GM12878 (cell line): ENCODE data around the gene GAMT. TPM values are rescaled to one million over a fixed set of nuclear protein-coding genes. Genes with fewer than 3 reads are reported as not detected.

ENCODE experiments used
- ATAC-seq: fragments of 200-7000 bp; cut with Tn5 transposase; 3 replicates; pipeline ENCODE4 v1.9.1; 2020; ENCODE audit warnings: mild to moderate bottlenecking, moderate library complexity
- BruUV-seq: library from RNA; stranded (reverse); fragments of 400-500 nt; replicated peaks from 2 replicates; lab custom pipeline; 2021; lab: Mats Ljungman, UMichigan
- CTCF ChIA-PET: fragments of 300-600 bp; sonication (Branson Sonifier 250); formaldehyde crosslinking; extraction: SDS; loops from one replicate; lab custom pipeline; 2021; ENCODE audit warnings: inconsistent platforms; lab: Yijun Ruan, JAX
- POLR2A ChIA-PET: fragments of 350-600 bp; formaldehyde crosslinking; extraction: SDS; loops from one replicate; lab custom pipeline; 2021; ENCODE audit warnings: inconsistent platforms; lab: Charles Lee
- RAD21 ChIA-PET: fragments of 300-600 bp; sonication (Branson Sonifier 250); formaldehyde crosslinking; loops from one replicate; lab custom pipeline; 2023; ENCODE audit warnings: antibody characterized with exemption; ENCODE audit not compliant: unreplicated experiment; lab: Charles Lee
- SMC1A ChIA-PET: fragments of 300-600 bp; sonication (Branson Sonifier 250); formaldehyde crosslinking; loops from one replicate; lab custom pipeline; 2023; ENCODE audit not compliant: unreplicated experiment, uncharacterized antibody; lab: Charles Lee
- DNase-seq: peaks from one replicate; pipeline ENCODE4 v3.0.0-alpha.2; 2011; ENCODE audit warnings: low read depth, low spot score
- FAIRE-seq: peaks from 3 replicates; lab custom pipeline; 2011; peaks lifted over from hg19 to GRCh38; lab: Jason Lieb, UNC
- H2AFZ ChIP-seq: 2 replicates; pipeline ENCODE4 v1.6.0; 2011; ENCODE audit warnings: low read depth, low read length, control low read depth; ENCODE audit not compliant: control insufficient read depth
- H3K27ac ChIP-seq: 2 replicates; pipeline ENCODE4 v1.5.1; 2011; ENCODE audit warnings: control low read depth; ENCODE audit not compliant: control insufficient read depth, insufficient read depth
- H3K27me3 ChIP-seq, 2 experiments: replicated peaks in 1 of 2; 2 replicates each; pipeline versions ENCODE4 v1.6.0 to v1.6.1; 2011; ENCODE audit warnings: low read length in 1 of 2; ENCODE audit not compliant: control insufficient read depth in 2 of 2, insufficient read depth in 2 of 2
- H3K36me3 ChIP-seq, 2 experiments: 2 replicates each; pipeline ENCODE4 v1.5.1; 2011; ENCODE audit warnings: low read length in 1 of 2; ENCODE audit not compliant: control insufficient read depth in 2 of 2, insufficient read depth in 2 of 2
- H3K4me1 ChIP-seq: 2 replicates; pipeline ENCODE4 v1.6.1; 2011; ENCODE audit warnings: mild to moderate bottlenecking, low read length, moderate library complexity, mixed read lengths; ENCODE audit not compliant: control insufficient read depth, insufficient read depth
- H3K4me2 ChIP-seq: 2 replicates; pipeline ENCODE4 v1.6.0; 2011; ENCODE audit warnings: control low read depth; ENCODE audit not compliant: control insufficient read depth, insufficient read depth
- H3K4me3 ChIP-seq: fragments of 200-600 bp; sonication (generic); 2 replicates; pipeline ENCODE4 v1.5.1; 2016
- H3K79me2 ChIP-seq: 2 replicates; pipeline ENCODE4 v1.6.0; 2011; ENCODE audit warnings: low read length; ENCODE audit not compliant: control insufficient read depth, insufficient read depth
- H3K9ac ChIP-seq: 2 replicates; pipeline ENCODE4 v1.8.0; 2011; ENCODE audit warnings: low read length, control low read depth, mixed read lengths; ENCODE audit not compliant: control insufficient read depth, insufficient read depth
- H3K9me3 ChIP-seq: replicated peaks from 3 replicates; pipeline ENCODE4 v1.5.1; 2011; ENCODE audit warnings: mild to moderate bottlenecking, low read length; ENCODE audit not compliant: control insufficient read depth, insufficient read depth
- H4K20me1 ChIP-seq: 2 replicates; pipeline ENCODE4 v1.6.0; 2011; ENCODE audit not compliant: control insufficient read depth, insufficient read depth
- CBX3 ChIP-seq: fragments of 200-600 bp; sonication (generic); IDR thresholded peaks from 2 replicates; pipeline ENCODE4 v1.6.1; 2016; ENCODE audit warnings: low read depth, borderline replicate concordance
- FOXM1 ChIP-seq: IDR thresholded peaks from 2 replicates; pipeline ENCODE4 v1.6.1; 2012; ENCODE audit warnings: low read depth, mild to moderate bottlenecking, inconsistent platforms, low read length, moderate library complexity
- HDAC2 ChIP-seq: fragments of 200-600 bp; sonication (generic); IDR thresholded peaks from 2 replicates; pipeline ENCODE4 v1.6.1; 2017
- NRF1 ChIP-seq: conservative IDR thresholded peaks from 2 replicates; pipeline ENCODE4 v1.6.1; 2011; ENCODE audit warnings: mild to moderate bottlenecking, low read depth, low read length, improper control_type of control experiment
- SMARCA5 ChIP-seq: fragments of 450-650 bp; IDR thresholded peaks from 2 replicates; pipeline ENCODE4 v1.6.1; 2017; ENCODE audit warnings: mild to moderate bottlenecking
- TAF1 ChIP-seq: IDR thresholded peaks from 2 replicates; pipeline ENCODE4 v1.6.1; 2011; ENCODE audit warnings: mild to moderate bottlenecking, low read depth, low read length, borderline replicate concordance
- TCF12 ChIP-seq: IDR thresholded peaks from 2 replicates; pipeline ENCODE4 v1.6.1; 2011; ENCODE audit warnings: low read depth, mild to moderate bottlenecking, low read length
- ZNF274 ChIP-seq: IDR thresholded peaks from one replicate; pipeline ENCODE4 v1.8.0; 2011; ENCODE audit not compliant: insufficient read length, insufficient read depth
- ZZZ3 ChIP-seq: IDR thresholded peaks from 2 replicates; pipeline ENCODE4 v1.6.1; 2011; ENCODE audit warnings: low read depth; ENCODE audit not compliant: control insufficient read depth, insufficient read length
- WGBS: methylation state at CpG from one replicate; pipeline ENCODE4 v1.1.6; 2016; ENCODE audit warnings: low lambda C conversion rate; ENCODE audit not compliant: insufficient replicate concordance, insufficient coverage; ENCODE audit errors: missing lambda C conversion rate; 5-methylcytosine and 5-hydroxymethylcytosine counted together
- in situ Hi-C: fragments of 300-500 bp; cut with MboI; formaldehyde crosslinking; loops from 9 replicates; pipeline ENCODE4 v1.14.3; 2018; ENCODE audit warnings: mixed read lengths
- intact Hi-C: fragments of 100-400 bp; cut with micrococcal nuclease; formaldehyde crosslinking; loops from one replicate; pipeline ENCODE4 v1.14.2; 2022; ENCODE audit not compliant: unreplicated experiment
- polyA plus RNA-seq, 11 experiments: library from polyadenylated mRNA; depleted of rRNA in 4 of 11; unstranded in 6 of 11; stranded (reverse) in 5 of 11; fragments of >200 nt; fragmentation: Nextera tagmentation in 4 of 11; fragmentation: Illumina TruSeq in 1 of 11; extraction: Ambion mirVana in 4 of 11; extraction: Trizol in 1 of 11; gene quantifications; 1 replicate in 1 of 11; 2 replicates in 10 of 11; pipeline versions ENCODE4 v1.2.1 to v1.2.3, GENCODE V29; 2011 to 2016; ENCODE audit warnings: inconsistent platforms in 2 of 11, missing spikeins in 2 of 11, low read depth in 1 of 11
- total RNA-seq, 4 experiments: library from RNA; depleted of rRNA in 3 of 4; stranded (reverse); fragments of >200 nt in 3 of 4; fragmentation: Illumina TruSeq in 1 of 4; extraction: Trizol in 1 of 4; gene quantifications; 2 replicates each; pipeline versions ENCODE4 v1.2.1 to v1.2.3, GENCODE V29; 2013 to 2021
- TF ChIP-seq, protein P1 (sequence below): fragments of 450-650 bp; IDR thresholded peaks from 2 replicates; pipeline ENCODE4 v1.6.1; 2017; ENCODE audit warnings: mild to moderate bottlenecking, moderate library complexity
- TF ChIP-seq, protein P2 (sequence below): fragments of 450-650 bp; conservative IDR thresholded peaks from 2 replicates; pipeline ENCODE4 v1.6.1; 2017; ENCODE audit warnings: mild to moderate bottlenecking, moderate library complexity

The GAMT gene
- total and polyA plus RNA-seq, 10 of the 15 experiments (the other 5 are each of a cell fraction or from before 2014, with no cell fraction given), result 1.6 to 131 (median 38.8) TPM

DNA sequence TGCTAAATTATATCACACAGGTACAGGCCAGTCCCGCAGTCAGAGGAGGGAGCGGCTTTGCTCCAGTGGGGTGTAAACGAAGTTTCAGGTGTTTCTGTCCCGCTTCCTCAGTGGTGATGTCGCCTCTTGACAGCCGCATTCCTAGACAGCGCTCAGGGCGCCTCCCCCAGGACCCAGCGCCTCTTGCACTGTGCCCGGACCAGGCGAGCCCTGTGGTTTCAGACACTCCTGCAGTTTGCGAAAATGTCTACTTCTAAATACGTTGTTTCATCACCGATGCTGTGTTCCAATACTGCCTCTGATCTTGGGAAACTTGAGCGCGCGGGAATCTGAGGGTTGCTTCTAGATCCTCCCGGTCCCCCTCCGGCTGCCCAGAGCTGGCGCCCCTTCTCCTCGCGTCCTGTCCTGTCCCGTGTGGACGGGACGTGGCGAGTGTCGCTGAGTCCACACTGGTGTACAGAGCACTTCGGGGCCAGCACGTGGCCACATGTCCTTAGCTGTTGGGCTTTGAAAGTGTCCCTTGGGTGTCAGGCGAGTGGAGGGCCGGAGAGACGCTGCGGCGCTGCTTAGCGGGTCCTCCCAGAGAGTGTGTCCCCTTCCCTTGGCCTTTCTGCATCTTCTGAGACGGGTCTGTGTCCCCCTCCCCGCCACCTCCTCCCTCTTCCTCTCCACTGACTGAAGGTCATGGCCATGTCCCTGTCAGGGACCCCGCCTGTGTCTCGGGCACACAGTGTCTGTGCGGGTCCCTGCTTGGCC is 22.3 kb upstream of the GAMT start (continued):
- TF ChIP-seq, protein P1, sequence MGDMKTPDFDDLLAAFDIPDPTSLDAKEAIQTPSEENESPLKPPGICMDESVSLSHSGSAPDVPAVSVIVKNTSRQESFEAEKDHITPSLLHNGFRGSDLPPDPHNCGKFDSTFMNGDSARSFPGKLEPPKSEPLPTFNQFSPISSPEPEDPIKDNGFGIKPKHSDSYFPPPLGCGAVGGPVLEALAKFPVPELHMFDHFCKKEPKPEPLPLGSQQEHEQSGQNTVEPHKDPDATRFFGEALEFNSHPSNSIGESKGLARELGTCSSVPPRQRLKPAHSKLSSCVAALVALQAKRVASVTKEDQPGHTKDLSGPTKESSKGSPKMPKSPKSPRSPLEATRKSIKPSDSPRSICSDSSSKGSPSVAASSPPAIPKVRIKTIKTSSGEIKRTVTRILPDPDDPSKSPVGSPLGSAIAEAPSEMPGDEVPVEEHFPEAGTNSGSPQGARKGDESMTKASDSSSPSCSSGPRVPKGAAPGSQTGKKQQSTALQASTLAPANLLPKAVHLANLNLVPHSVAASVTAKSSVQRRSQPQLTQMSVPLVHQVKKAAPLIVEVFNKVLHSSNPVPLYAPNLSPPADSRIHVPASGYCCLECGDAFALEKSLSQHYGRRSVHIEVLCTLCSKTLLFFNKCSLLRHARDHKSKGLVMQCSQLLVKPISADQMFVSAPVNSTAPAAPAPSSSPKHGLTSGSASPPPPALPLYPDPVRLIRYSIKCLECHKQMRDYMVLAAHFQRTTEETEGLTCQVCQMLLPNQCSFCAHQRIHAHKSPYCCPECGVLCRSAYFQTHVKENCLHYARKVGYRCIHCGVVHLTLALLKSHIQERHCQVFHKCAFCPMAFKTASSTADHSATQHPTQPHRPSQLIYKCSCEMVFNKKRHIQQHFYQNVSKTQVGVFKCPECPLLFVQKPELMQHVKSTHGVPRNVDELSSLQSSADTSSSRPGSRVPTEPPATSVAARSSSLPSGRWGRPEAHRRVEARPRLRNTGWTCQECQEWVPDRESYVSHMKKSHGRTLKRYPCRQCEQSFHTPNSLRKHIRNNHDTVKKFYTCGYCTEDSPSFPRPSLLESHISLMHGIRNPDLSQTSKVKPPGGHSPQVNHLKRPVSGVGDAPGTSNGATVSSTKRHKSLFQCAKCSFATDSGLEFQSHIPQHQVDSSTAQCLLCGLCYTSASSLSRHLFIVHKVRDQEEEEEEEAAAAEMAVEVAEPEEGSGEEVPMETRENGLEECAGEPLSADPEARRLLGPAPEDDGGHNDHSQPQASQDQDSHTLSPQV, result no peak
- no peak for TF ChIP-seq NRF1
- TF ChIP-seq CBX3, result no peak

DNA sequence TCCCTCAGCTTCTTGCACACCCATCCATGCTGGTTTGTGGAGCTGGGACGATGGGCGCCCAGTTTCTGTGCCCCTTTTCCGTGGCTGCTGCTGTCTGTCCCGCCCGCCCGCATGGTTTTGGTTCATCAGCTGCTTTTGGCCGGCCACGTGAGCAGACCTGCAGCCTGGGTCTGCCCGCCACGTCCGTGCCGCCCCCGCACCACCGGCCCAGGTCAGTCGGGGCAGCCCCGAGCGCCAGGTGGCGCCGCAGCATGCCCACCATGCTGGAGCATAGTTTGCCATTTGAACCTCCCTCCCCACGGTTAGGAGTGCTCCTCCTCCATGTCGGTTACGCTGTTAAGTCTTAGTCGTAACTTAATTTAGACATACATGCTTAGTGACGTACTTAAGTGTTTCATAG is 21.6 kb upstream of the GAMT start:
- Histone ChIP-seq H2AFZ (no peak overlapping the region), H3K4me1 (no peaks in the 10 kb centered on the region), H3K9me3 (no peaks in the 10 kb centered on the region), H4K20me1 (no peaks in the 10 kb centered on the region), H3K27ac (no peak overlapping the region), H3K27me3 (no peaks in the 10 kb centered on the region), H3K79me2 (peaks cover 4% of the 10 kb centered on the region), H3K9ac (no peak overlapping the region), H3K4me3 (no peak overlapping the region), H3K36me3 (peaks cover 24 to 59% of the 10 kb centered on the region in 2 experiments; a peak in 3 of 4 replicates), H3K4me2 (no peak overlapping the region)
- in situ Hi-C loops (no loop called here), intact Hi-C loops (no loop called here)
- TF ChIP-seq SMARCA5 (no peak), ZZZ3 (no peak), FOXM1 (no peak), HDAC2 (no peak), TCF12 (no peak), TAF1 (no peak), ZNF274 (no peak)
- TF ChIP-seq, protein P2, sequence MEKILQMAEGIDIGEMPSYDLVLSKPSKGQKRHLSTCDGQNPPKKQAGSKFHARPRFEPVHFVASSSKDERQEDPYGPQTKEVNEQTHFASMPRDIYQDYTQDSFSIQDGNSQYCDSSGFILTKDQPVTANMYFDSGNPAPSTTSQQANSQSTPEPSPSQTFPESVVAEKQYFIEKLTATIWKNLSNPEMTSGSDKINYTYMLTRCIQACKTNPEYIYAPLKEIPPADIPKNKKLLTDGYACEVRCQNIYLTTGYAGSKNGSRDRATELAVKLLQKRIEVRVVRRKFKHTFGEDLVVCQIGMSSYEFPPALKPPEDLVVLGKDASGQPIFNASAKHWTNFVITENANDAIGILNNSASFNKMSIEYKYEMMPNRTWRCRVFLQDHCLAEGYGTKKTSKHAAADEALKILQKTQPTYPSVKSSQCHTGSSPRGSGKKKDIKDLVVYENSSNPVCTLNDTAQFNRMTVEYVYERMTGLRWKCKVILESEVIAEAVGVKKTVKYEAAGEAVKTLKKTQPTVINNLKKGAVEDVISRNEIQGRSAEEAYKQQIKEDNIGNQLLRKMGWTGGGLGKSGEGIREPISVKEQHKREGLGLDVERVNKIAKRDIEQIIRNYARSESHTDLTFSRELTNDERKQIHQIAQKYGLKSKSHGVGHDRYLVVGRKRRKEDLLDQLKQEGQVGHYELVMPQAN, result no peak
- RAD21 ChIA-PET, result no interaction called here
- ATAC-seq (no peak), DNase-seq (no peak), FAIRE-seq (no peak)
- POLR2A ChIA-PET, result no interaction called here
- SMC1A ChIA-PET, result no interaction called here
- CTCF ChIA-PET, result no interaction called here
- WGBS, result 97% methylated on average over 24 of the region's 24 CpGs
- BruUV-seq, result no TSS peak
